Measurements from ENCODE around the gene SKIC2. TPM values are rescaled to one million over a fixed set of nuclear protein-coding genes. Genes with fewer than 3 reads are reported as not detected.

Gene SKIC2
- total RNA-seq, 1 experiment from 2014 or later: 57.6 TPM

DNA sequence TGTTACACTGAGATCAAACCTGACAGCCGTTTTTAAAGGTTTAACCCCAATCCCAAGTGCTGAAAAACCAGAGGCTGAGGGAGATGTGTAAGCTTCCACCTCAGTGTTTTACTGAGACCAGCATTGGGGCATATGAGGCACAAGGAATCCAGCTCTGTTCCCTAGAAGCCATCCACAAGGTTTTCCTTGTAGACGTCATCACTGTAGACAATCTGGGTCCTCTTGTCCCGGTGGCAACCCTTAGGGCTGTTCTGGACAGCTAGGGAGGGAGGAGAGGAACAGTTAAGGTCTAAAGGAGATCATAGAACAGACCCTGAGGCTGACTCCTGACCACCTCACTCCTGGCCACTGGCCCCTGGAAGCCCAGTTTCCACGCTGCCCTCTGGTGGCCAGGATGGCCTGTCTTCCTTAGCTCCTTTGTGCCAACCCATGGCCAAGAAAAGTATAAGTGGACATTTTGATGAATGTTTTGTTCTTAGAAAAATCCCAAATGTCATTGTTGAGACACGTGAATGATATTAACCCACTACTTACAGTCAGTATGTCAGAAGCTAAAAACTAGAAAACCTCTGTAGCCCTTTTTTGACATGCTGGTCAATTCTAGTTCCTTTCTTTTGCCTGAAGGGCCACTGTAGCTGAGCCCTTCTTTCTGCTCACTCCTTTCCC, 6.7 kb upstream of the SKIC2 start:
- H3K36me3 ChIP-seq (replicated peaks; ENCODE audit: control insufficient read depth, insufficient read depth, low read length): peaks cover 40% of the 10 kb centered on the region
- H3K27me3 ChIP-seq (ENCODE audit: control insufficient read depth, insufficient read depth, low read length): no peaks in the 10 kb centered on the region; the same call in 1 of the 2 replicates
- peak; percentile 88 for DNase-seq
- H3K4me3 ChIP-seq (ENCODE audit: insufficient read depth, low read depth, low read length): no peak overlapping the region

DNA sequence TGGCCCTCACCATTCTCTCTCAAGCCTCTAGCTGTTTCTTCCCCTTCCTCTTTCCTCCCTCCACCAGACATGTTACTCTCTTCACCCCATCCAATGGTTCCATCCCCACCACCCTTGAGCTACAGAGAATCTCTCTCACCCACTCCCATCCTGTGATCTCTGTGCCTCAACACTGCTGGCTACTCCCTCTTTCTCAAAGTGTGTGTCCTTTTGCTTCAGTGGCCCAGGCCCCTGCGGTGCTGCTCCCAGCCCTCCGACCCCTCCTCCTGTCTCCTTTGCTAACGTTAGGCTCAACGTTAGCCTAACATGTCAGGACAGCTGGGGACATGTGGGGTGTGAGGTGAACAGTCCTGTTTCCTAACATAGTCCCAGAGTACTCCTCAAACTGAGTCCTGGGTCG, 6.1 kb upstream of the SKIC2 start:
- Histone ChIP-seq H3K36me3 (replicated peaks; ENCODE audit: control insufficient read depth, insufficient read depth, low read length) (peaks cover 40% of the 10 kb centered on the region), H3K27me3 (ENCODE audit: control insufficient read depth, insufficient read depth, low read length) (no peaks in the 10 kb centered on the region), H3K4me3 (ENCODE audit: insufficient read depth, low read depth, low read length) (no peak overlapping the region)
- DNase-seq: no peak

DNA sequence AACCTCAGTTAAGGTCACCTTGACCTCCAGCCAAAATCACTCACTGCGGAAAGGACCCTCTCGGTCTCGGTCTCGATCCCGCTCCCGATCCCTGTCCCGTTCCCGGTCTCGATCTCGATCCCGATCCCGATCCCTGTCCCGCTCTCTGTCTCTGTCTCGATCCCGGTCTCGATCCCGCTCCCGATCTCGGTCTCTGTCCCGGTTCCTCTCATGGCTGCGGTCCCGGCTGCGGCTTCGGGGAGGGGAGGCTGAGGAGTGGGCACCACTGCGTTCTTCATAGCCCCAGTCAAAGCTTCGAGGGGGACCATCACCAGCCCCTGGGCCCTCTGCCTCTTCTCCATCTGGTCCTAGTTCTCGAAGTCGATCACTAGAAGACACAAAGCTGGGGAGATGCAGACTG, 4.5 kb upstream of the SKIC2 start:
- Histone ChIP-seq H3K27me3 (ENCODE audit: control insufficient read depth, insufficient read depth, low read length) (no peaks in the 10 kb centered on the region), H3K36me3 (replicated peaks; ENCODE audit: control insufficient read depth, insufficient read depth, low read length) (peaks cover 40% of the 10 kb centered on the region), H3K4me3 (ENCODE audit: insufficient read depth, low read depth, low read length) (no peak overlapping the region)
- no peak for DNase-seq

DNA sequence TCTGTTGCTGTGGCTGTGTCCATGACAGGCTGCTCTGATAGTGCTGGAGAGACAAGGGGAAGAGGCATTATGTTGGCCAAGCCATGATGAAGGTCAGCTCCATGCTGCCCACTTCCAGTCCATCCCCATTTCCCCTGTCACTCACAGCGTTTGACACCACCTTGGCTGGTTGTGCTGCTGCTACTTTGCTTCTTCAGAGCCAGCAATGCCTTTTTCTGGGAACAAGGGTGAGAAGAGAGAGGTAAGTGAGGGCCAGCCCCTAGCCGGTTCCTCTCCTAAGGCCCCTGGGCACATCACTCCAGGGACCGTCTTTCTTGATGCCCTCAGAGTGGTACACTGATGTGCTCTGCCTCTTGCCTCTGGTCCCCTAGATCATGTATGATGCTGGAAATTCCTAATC, 2.2 kb upstream of the SKIC2 start:
- DNase-seq: no peak
- Histone ChIP-seq H3K4me3 (ENCODE audit: insufficient read depth, low read depth, low read length) (no peak overlapping the region), H3K36me3 (replicated peaks; ENCODE audit: control insufficient read depth, insufficient read depth, low read length) (peaks cover 36% of the 10 kb centered on the region), H3K27me3 (ENCODE audit: control insufficient read depth, insufficient read depth, low read length) (no peaks in the 10 kb centered on the region)

DNA sequence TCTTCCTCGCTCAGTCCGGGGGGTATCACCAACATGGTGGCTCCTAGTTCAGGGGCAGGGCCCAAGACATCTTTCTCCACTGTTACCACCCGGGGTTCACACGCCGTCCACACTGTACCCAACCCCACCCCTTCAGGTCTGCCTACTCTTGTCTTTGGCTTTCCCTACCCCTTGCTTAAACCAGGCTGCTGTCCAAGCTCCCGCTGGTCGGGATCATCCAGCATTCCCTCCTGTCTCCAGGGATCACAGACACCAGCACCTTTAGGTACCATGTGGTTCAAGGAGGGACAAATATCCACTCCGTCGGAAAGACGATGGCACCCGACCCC, 599 bp upstream of the SKIC2 start:
- Histone ChIP-seq H3K27me3 (ENCODE audit: control insufficient read depth, insufficient read depth, low read length) (no peaks in the 10 kb centered on the region), H3K36me3 (replicated peaks; ENCODE audit: control insufficient read depth, insufficient read depth, low read length) (peaks cover 38% of the 10 kb centered on the region), H3K4me3 (ENCODE audit: insufficient read depth, low read depth, low read length) (peak overlapping the region; percentile 79)
- DNase-seq: no peak

DNA sequence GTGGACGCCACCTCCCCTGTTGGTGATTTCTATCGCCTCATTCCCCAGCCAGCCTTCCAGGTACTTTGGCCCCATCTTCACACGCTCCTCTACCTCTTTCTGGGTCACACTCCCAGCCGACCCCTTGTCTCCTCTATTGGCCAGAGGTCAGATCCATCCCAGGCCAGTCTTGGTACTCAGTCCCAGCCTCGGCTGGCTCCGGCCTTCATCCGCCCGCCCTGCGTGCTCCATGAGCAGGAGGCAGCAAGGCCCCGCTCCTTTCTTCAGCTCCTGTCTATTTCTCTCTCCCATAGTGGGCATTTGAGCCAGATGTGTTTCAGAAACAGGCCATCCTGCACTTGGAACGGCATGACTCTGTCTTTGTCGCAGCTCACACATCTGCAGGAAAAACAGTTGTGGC, 2.6 kb downstream of the SKIC2 start:
- no peaks in the 10 kb centered on the region for H3K27me3 ChIP-seq (ENCODE audit: control insufficient read depth, insufficient read depth, low read length)
- H3K4me3 ChIP-seq (ENCODE audit: insufficient read depth, low read depth, low read length): no peak overlapping the region
- peaks cover 32% of the 10 kb centered on the region for H3K36me3 ChIP-seq (replicated peaks; ENCODE audit: control insufficient read depth, insufficient read depth, low read length)
- no peak for DNase-seq

DNA sequence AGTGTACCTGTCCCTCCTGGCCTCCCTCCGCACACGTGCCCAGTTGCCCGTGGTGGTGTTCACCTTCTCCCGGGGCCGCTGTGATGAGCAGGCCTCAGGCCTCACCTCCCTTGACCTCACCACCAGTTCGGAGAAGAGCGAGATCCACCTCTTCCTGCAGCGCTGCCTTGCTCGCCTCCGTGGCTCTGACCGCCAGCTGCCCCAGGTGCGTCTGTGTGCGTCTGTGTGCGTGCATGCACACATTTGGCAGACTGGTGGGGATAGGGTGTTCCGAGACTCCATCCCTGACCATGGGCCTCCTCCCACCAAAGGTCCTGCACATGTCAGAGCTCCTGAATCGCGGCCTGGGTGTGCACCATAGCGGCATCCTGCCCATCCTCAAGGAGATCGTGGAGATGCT, 4.9 kb downstream of the SKIC2 start:
- H3K36me3 ChIP-seq (replicated peaks; ENCODE audit: control insufficient read depth, insufficient read depth, low read length): peaks cover 43% of the 10 kb centered on the region

DNA sequence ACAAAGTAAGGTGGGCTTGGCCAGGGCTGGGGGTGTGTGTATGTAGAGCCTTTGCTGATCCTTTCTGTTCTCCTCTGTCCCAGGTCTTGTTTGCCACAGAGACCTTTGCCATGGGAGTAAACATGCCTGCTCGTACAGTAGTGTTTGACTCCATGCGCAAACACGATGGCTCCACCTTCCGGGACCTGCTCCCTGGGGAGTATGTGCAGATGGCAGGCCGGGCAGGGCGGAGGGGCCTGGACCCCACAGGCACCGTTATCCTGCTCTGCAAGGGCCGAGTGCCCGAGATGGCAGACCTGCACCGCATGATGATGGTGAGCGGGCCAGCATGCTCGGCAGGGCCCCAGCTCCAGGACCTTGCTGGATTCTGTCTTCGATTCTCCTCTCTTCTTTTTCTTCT, 6.7 kb downstream of the SKIC2 start:
- DNase-seq: peak; percentile 39
- H3K36me3 ChIP-seq (replicated peaks; ENCODE audit: control insufficient read depth, insufficient read depth, low read length): peaks cover 50% of the 10 kb centered on the region
- no peaks in the 10 kb centered on the region for H3K27me3 ChIP-seq (ENCODE audit: control insufficient read depth, insufficient read depth, low read length)
- H3K4me3 ChIP-seq (ENCODE audit: insufficient read depth, low read depth, low read length): no peak overlapping the region

More for the DNA sequence above, 4.9 kb downstream of the SKIC2 start:
- Histone ChIP-seq H3K4me3 (ENCODE audit: insufficient read depth, low read depth, low read length) (no peak overlapping the region), H3K27me3 (ENCODE audit: control insufficient read depth, insufficient read depth, low read length) (no peaks in the 10 kb centered on the region)
- no peak for DNase-seq

DNA sequence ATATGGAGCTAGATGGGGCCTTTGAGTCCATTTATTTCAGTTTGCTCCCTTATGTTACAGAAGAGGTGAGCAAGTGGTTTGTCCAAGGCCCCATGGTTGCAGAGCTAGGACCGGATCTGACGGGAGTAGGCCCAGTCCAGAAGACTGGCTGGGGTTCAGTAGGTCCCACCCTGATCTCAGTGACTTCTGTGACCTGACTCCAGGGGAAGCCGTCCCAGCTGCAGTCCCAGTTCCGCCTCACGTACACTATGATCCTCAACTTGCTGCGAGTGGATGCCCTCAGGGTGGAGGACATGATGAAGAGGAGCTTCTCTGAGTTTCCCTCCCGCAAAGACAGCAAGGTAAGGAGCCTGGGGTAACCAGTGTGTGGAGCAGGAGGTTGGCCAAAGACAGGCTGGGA, 7.5 kb downstream of the SKIC2 start:
- H3K36me3 ChIP-seq (replicated peaks; ENCODE audit: control insufficient read depth, insufficient read depth, low read length): peaks cover 50% of the 10 kb centered on the region
- DNase-seq: no peak
- no peaks in the 10 kb centered on the region for H3K27me3 ChIP-seq (ENCODE audit: control insufficient read depth, insufficient read depth, low read length)
- H3K4me3 ChIP-seq (ENCODE audit: insufficient read depth, low read depth, low read length): no peak overlapping the region

DNA sequence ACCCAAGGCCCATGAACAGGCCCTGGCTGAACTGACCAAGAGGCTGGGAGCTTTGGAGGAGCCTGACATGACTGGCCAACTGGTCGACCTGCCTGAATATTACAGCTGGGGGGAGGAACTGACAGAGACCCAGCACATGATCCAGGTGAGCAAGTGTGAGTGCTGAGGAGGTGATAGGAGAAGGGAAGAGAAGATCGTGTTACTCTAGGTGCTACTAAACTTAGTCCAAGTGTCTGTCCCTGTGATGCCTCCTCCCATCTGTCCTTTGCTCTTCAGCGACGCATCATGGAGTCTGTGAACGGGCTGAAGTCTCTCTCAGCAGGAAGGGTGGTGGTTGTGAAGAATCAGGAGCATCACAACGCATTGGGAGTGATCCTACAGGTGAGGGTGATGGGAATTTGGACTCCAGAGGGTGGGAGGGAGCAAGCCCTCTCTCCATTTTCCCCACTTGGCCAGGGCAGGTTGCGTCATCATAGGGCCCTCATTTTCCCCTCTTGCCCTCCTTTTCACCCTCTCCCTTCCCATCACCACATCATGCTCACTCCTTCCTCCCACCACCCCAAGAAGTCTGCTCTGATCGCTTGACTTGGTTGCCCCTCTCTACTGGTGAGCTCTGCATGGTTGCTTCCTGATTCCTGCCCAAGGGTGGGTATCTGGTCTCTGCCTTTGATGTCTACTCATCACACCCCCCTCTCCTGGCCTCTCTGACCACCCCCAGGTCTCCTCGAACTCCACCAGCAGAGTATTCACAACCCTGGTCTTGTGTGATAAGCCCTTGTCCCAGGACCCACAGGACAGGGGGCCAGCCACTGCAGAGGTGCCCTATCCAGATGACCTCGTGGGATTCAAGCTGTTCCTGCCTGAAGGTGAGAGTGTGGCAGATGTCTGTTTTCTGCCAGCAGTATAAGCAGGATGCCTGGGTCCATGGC, 8.3 kb downstream of the SKIC2 start:
- H3K27me3 ChIP-seq (ENCODE audit: control insufficient read depth, insufficient read depth, low read length): no peaks in the 10 kb centered on the region
- H3K36me3 ChIP-seq (replicated peaks; ENCODE audit: control insufficient read depth, insufficient read depth, low read length): peaks cover 44% of the 10 kb centered on the region
- H3K4me3 ChIP-seq (ENCODE audit: insufficient read depth, low read depth, low read length): no peak overlapping the region
- no peak for DNase-seq

DNA sequence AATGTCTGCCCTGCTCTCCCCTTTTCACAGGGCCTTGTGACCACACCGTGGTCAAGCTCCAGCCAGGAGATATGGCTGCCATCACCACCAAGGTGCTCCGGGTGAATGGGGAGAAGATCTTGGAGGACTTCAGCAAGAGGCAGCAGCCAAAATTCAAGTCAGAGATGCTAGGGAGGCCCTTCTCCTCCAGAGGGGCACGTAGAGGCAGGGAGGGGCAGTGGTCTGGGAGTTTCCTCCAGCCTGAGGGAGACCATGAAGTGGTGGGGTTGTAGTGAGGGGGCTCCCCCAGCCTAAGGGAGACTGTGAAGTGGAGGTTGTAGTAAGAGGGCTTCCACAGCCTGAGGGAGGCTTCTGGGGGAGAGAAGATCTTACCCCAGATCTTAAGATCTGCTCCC, 8.9 kb downstream of the SKIC2 start:
- no peak for DNase-seq

DNA sequence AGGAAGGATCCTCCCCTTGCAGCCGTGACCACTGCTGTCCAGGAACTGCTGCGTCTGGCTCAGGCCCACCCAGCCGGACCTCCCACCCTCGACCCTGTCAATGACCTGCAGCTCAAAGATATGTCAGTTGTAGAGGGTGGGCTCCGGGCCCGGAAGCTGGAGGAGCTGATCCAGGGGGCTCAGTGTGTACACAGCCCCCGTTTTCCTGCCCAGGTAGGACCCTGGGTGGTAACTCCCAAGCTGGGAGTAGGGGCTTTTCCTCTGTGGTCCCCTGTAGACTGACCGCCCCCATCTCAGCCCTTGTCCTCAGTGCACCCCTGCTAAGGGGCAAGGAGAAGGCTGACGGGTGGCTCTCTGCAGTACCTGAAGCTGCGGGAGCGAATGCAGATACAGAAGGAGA, 9.4 kb downstream of the SKIC2 start:
- peak; percentile 37 for DNase-seq
- Histone ChIP-seq H3K4me3 (ENCODE audit: insufficient read depth, low read depth, low read length) (no peak overlapping the region), H3K36me3 (replicated peaks; ENCODE audit: control insufficient read depth, insufficient read depth, low read length) (peaks cover 40% of the 10 kb centered on the region), H3K27me3 (ENCODE audit: control insufficient read depth, insufficient read depth, low read length) (no peaks in the 10 kb centered on the region)

More for the DNA sequence above, 8.9 kb downstream of the SKIC2 start:
- Histone ChIP-seq H3K36me3 (replicated peaks; ENCODE audit: control insufficient read depth, insufficient read depth, low read length) (peaks cover 40% of the 10 kb centered on the region), H3K27me3 (ENCODE audit: control insufficient read depth, insufficient read depth, low read length) (no peaks in the 10 kb centered on the region), H3K4me3 (ENCODE audit: insufficient read depth, low read depth, low read length) (no peak overlapping the region)

DNA sequence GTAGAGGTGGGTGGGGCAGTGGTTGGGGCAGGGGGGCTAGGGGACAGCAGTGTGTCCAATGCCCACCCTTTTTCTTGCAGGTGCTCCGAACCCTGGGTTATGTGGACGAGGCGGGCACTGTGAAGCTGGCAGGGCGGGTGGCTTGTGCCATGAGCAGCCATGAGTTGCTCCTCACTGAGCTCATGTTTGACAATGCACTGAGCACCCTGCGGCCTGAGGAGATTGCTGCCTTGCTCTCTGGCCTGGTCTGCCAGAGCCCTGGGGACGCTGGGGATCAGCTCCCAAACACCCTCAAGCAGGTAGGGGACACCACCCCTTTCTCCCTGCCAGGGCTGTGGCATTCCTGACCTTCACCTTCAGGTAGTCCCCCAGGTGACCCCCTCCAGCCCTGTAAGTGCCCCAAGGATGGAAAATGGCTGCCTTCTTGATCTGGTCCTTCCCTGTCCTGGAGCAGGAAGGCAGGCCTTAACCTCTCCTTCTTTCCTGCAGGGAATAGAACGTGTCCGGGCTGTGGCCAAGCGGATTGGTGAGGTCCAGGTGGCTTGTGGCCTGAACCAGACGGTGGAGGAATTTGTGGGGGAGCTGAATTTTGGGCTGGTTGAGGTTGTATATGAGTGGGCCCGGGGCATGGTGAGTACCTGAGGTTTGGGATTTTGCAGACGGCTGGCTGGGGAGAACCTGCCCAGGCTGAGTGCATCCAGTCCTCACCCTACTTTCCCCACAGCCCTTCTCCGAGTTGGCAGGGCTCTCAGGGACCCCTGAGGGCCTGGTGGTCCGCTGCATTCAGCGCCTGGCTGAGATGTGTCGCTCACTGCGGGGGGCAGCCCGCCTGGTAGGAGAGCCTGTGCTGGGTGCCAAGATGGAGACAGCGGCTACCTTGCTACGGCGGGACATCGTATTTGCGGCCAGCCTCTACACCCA, 10.1 kb downstream of the SKIC2 start:
- Histone ChIP-seq H3K27me3 (ENCODE audit: control insufficient read depth, insufficient read depth, low read length) (no peaks in the 10 kb centered on the region), H3K4me3 (ENCODE audit: insufficient read depth, low read depth, low read length) (no peak overlapping the region), H3K36me3 (replicated peaks; ENCODE audit: control insufficient read depth, insufficient read depth, low read length) (peaks cover 36% of the 10 kb centered on the region)
- no peak for DNase-seq

DNA sequence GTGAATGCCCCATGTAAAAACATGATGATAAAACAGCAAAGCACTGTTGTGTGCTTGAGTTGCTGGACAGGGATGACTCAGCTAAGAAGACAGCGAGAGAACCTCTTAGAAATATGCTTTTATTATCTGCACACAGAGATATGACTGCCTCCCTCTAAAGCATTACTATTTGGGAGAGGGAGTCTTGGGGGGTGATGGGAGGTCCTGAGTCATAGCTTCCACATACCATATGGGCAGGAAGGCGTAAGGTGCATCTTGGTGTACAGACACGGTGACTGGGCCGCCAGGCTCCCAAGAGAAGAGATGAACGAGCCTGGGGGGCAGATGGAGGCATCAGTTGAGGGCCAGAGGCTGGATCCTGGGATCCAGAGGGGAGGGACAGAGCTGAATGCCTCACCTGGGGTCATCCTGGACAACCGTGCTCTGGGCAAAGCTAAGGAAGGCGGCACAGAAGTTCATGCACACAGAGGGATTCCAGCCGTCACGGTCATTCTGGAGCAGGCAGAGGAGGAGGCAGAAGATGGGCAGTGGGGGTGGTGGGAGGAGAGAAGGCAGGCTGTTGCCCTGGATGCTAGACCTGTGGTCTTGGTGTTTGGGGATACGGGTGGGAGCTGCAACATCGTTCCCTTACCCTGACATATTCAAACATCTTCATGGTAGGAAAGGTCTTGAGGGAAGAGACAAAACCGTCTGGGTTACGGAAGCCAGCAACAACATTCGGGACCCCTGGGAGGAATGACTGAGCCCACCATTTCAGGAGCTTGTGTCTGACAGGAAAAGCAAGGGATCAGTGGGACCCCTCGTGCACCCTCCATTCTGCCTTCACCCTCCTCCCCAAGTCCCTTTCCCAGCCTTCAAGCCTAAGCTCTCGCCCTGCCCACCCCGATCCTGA, 11.0 kb downstream of the SKIC2 start:
- Histone ChIP-seq H3K36me3 (replicated peaks; ENCODE audit: control insufficient read depth, insufficient read depth, low read length) (peaks cover 34% of the 10 kb centered on the region), H3K27me3 (ENCODE audit: control insufficient read depth, insufficient read depth, low read length) (no peaks in the 10 kb centered on the region), H3K4me3 (ENCODE audit: insufficient read depth, low read depth, low read length) (no peak overlapping the region)
- no peak for DNase-seq
